ENCODE measurements around the gene SLC17A1.
"Not testable (repeated sequence)": the region's sequence is repeated elsewhere in the genome, so short reads cannot be mapped to it uniquely, and the experiment has no call there.

- TF ChIP-seq CTCF (conservative IDR thresholded peaks at IDR 0.05; ENCODE audit: low read depth, low read length); USF2 (IDR thresholded peaks at IDR 0.05; ENCODE audit: low read depth, low read length); RFX5 (IDR thresholded peaks at IDR 0.05; ENCODE audit: low read depth, low read length); RAD21 (IDR thresholded peaks at IDR 0.05; ENCODE audit: low read length); RCOR1 (IDR thresholded peaks at IDR 0.05; ENCODE audit: insufficient replicate concordance, low read length); POLR2A (IDR thresholded peaks at IDR 0.05; ENCODE audit: low read depth, low read length); CHD1 (IDR thresholded peaks at IDR 0.05; ENCODE audit: low read depth, low read length); SMC3 (IDR thresholded peaks at IDR 0.05; ENCODE audit: low read depth, low read length); MXI1 (IDR thresholded peaks at IDR 0.05; ENCODE audit: borderline replicate concordance, low read depth, low read length); MAFK (IDR thresholded peaks at IDR 0.05; ENCODE audit: low read depth, low read length); CEBPB (IDR thresholded peaks at IDR 0.05; ENCODE audit: low read depth, low read length); FOS (IDR thresholded peaks at IDR 0.05; ENCODE audit: low read depth, low read length); MAZ (IDR thresholded peaks at IDR 0.05; ENCODE audit: borderline replicate concordance, low read depth, low read length): not testable (repeated sequence)
Observed at GRCh38 chr6:25748601-25749517, 83.0 kb downstream of the SLC17A1 start.
